Smooth muscle cell (in vitro differentiated cells): ENCODE measurements around the gene FAM222B. TPM values are rescaled to one million over a fixed set of nuclear protein-coding genes. Genes with fewer than 3 reads are reported as not detected.

Experiments used
- DNase-seq: peaks from one replicate; lab custom pipeline; 2025; ENCODE audit not compliant: unreplicated experiment; lab: John Stamatoyannopoulos, UW
- H2AFZ ChIP-seq: fragments of 200-600 bp; sonication (generic); 2 replicates; pipeline ENCODE4 v1.6.0; 2016; ENCODE audit warnings: antibody characterized with exemption, low read depth, mild to moderate bottlenecking
- H3F3A ChIP-seq: fragments of 200-600 bp; sonication (generic); 2 replicates; pipeline ENCODE4 v1.6.0; 2017; ENCODE audit warnings: antibody characterized with exemption, low read depth
- H3K27ac ChIP-seq: fragments of 200-600 bp; sonication (generic); 2 replicates; pipeline ENCODE4 v1.5.1; 2016; ENCODE audit warnings: low read depth, mild to moderate bottlenecking
- H3K27me3 ChIP-seq: fragments of 200-600 bp; sonication (generic); 2 replicates; pipeline ENCODE4 v1.6.1; 2016; ENCODE audit warnings: low read depth, mild to moderate bottlenecking
- H3K36me3 ChIP-seq: fragments of 200-600 bp; sonication (generic); 2 replicates; pipeline ENCODE4 v1.5.1; 2016; ENCODE audit warnings: low read depth
- H3K4me1 ChIP-seq: fragments of 200-600 bp; sonication (generic); 2 replicates; pipeline ENCODE4 v1.5.1; 2016; ENCODE audit warnings: low read depth
- H3K4me2 ChIP-seq: fragments of 200-600 bp; sonication (generic); 2 replicates; pipeline ENCODE4 v1.6.0; 2016; ENCODE audit warnings: mild to moderate bottlenecking
- H3K4me3 ChIP-seq: fragments of 200-600 bp; sonication (generic); 2 replicates; pipeline ENCODE4 v1.5.1; 2016; ENCODE audit warnings: mild to moderate bottlenecking
- H3K79me2 ChIP-seq: fragments of 200-600 bp; sonication (generic); 2 replicates; pipeline ENCODE4 v1.6.0; 2016; ENCODE audit warnings: low read depth, mild to moderate bottlenecking
- H3K9ac ChIP-seq: fragments of 200-600 bp; sonication (generic); 2 replicates; pipeline ENCODE4 v1.6.0; 2016; ENCODE audit warnings: low read depth
- H3K9me3 ChIP-seq: fragments of 200-600 bp; sonication (generic); replicated peaks from 2 replicates; pipeline ENCODE4 v1.5.1; 2016; ENCODE audit warnings: low read depth
- H4K20me1 ChIP-seq: fragments of 200-600 bp; sonication (generic); 2 replicates; pipeline ENCODE4 v1.6.0; 2016; ENCODE audit warnings: low read depth
- WGBS: methylation state at CpG from one replicate; pipeline ENCODE4 v1.1.7; 2016; ENCODE audit warnings: low lambda C conversion rate; 5-methylcytosine and 5-hydroxymethylcytosine counted together
- polyA plus RNA-seq: library from polyadenylated mRNA; unstranded; fragments of >200 nt; fragmentation: Nextera tagmentation; extraction: Ambion mirVana; gene quantifications from 2 replicates; pipeline ENCODE4 v1.2.1, GENCODE V29; 2016
- total RNA-seq: library from RNA; depleted of rRNA; stranded (reverse); fragments of >200 nt; gene quantifications from 2 replicates; pipeline ENCODE4 v1.2.3, GENCODE V29; 2014
- TF ChIP-seq, protein P1 (sequence below): fragments of 200-600 bp; sonication (generic); IDR thresholded peaks from 2 replicates; pipeline ENCODE4 v1.5.1; 2017; ENCODE audit warnings: borderline replicate concordance, mild to moderate bottlenecking, antibody characterized with exemption; ENCODE audit not compliant: insufficient read depth, poor library complexity, severe bottlenecking

Gene FAM222B
- total and polyA plus RNA-seq, 2 experiments from 2014 or later: 20.5 to 28.0 TPM

DNA sequence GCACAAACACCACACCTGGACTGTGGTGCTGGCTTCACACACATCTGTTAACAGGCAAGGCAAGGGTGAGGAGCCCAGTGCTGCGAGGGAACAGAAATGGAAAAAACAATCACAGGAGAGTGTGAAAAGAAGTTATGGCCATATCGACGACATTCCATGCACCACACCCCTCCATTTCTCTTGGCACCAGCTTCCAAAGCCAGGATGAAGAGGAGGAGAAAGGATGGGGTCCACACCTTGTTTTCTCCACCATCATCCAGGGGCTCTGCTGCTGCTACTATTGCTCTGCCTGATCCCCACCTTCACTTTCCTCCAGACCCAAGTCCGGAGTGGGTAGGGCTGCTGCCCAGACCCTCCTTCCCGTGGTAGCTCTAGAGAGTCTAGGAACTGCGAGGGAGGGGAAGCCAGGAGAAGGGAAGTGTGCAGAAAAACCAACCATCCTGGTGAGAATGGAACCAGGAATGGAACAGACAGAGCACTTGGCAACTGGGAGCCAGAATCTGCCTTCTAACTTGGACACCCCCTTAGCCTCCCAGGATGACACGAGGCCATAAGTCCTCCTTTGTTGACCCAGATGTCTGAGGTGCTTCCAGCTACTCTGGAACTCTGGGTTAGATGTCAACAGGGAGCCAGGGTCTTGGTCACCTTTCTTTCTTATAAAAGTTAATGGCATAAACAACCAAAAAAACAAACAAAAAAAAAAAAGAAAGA, 129.7 kb downstream of the FAM222B start:
- peak overlapping the region; percentile 81 for H3K27ac ChIP-seq
- no peak for DNase-seq

DNA sequence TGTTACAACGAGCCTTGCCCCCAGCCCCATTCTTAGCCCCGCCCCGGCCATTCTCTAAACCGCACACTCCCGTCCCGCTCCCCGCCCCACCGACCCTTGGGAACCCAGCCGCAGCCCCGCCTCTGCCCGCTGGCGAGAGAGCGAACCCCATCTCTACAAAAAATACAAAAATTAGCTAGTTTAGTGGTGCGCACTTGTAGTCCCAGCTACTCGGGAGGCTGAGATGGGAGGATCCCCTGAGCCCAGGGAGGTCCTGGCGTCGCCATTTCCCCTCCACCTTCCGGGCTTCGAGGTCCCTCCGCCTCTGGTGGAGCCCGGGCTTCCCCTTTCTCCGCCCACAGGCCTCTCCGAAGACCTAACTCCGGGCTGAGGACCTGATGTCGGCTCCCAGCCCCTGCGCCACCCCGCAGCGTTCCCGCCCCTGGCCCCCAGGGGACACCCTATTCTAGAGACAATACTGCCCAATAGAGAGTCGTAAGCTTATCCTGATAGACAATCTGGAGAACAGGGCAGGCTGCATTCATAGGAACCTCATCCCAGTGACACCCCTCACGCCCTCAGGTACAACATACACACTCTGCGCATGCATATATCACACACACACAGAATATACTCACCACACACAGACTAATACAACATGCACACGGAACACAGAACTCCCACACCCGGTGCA, 130.4 kb downstream of the FAM222B start:
- 18% methylated on average over 24 of the region's 34 CpGs for WGBS
- Histone ChIP-seq H3K4me2 (peak overlapping the region; percentile 96), H3K36me3 (no peaks in the 10 kb centered on the region), H2AFZ (no peak overlapping the region), H3F3A (peaks cover 29% of the 10 kb centered on the region), H4K20me1 (peaks cover 26% of the 10 kb centered on the region), H3K4me3 (peak overlapping the region; percentile 66), H3K9me3 (no peaks in the 10 kb centered on the region), H3K27me3 (no peaks in the 10 kb centered on the region), H3K4me1 (peaks cover 18% of the 10 kb centered on the region), H3K27ac (peak overlapping the region; percentile 81), H3K79me2 (peaks cover 17% of the 10 kb centered on the region), H3K9ac (peak overlapping the region; percentile 63)
- peak; percentile 35 for DNase-seq
- TF ChIP-seq, protein P1, sequence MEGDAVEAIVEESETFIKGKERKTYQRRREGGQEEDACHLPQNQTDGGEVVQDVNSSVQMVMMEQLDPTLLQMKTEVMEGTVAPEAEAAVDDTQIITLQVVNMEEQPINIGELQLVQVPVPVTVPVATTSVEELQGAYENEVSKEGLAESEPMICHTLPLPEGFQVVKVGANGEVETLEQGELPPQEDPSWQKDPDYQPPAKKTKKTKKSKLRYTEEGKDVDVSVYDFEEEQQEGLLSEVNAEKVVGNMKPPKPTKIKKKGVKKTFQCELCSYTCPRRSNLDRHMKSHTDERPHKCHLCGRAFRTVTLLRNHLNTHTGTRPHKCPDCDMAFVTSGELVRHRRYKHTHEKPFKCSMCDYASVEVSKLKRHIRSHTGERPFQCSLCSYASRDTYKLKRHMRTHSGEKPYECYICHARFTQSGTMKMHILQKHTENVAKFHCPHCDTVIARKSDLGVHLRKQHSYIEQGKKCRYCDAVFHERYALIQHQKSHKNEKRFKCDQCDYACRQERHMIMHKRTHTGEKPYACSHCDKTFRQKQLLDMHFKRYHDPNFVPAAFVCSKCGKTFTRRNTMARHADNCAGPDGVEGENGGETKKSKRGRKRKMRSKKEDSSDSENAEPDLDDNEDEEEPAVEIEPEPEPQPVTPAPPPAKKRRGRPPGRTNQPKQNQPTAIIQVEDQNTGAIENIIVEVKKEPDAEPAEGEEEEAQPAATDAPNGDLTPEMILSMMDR: no peak

More for the DNA sequence above, 129.7 kb downstream of the FAM222B start:
- H3K4me3 ChIP-seq: no peak overlapping the region
- TF ChIP-seq, protein P1: no peak
- H3K4me1 ChIP-seq: peaks cover 18% of the 10 kb centered on the region
- WGBS: 79% methylated on average over 7 of the region's 7 CpGs
- peaks cover 26% of the 10 kb centered on the region for H4K20me1 ChIP-seq
- H3K4me2 ChIP-seq: peak overlapping the region; percentile 96
- peaks cover 29% of the 10 kb centered on the region for H3F3A ChIP-seq
- H3K9me3 ChIP-seq: no peaks in the 10 kb centered on the region
- H2AFZ ChIP-seq: no peak overlapping the region
- peaks cover 20% of the 10 kb centered on the region for H3K79me2 ChIP-seq
- no peaks in the 10 kb centered on the region for H3K27me3 ChIP-seq
- no peak overlapping the region for H3K9ac ChIP-seq
- H3K36me3 ChIP-seq: no peaks in the 10 kb centered on the region

DNA sequence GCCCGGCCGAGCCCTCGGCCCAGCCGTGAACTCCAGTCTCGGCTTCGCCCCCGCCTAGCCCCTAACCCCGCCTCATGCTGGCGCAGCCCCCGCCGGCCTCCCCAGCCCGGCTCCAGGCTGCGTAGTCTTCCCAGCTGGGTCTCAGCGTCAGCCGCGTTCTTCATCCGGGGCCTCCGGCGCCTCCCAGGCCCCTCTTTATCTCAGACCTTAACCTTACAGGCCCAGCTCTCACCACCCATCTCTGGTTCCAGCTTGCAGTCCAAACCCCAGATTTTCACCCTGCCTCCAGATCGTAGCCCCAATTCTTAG, 130.9 kb downstream of the FAM222B start, which contains the start of gene PROCA1:
Gene PROCA1 (minus strand): TSS at position 166 of the 309 bp plus-strand sequence. CDS start 228 bp downstream, outside the sequence.
- TF ChIP-seq, protein P1: no peak
- no peak for DNase-seq

More for the DNA sequence above, 130.9 kb downstream of the FAM222B start, which contains the start of gene PROCA1:
- H3K9me3 ChIP-seq: no peaks in the 10 kb centered on the region
- H3F3A ChIP-seq: peaks cover 29% of the 10 kb centered on the region
- H3K4me3 ChIP-seq: peak within 1 kb of the TSS; percentile 66
- H3K9ac ChIP-seq: peak within 1 kb of the TSS; percentile 63
- peaks cover 18% of the 10 kb centered on the region for H3K4me1 ChIP-seq
- H3K79me2 ChIP-seq: peaks cover 12% of the 10 kb centered on the region
- H3K27ac ChIP-seq: peak within 1 kb of the TSS; percentile 81
- H4K20me1 ChIP-seq: peaks cover 23% of the 10 kb centered on the region
- WGBS: 0% methylated on average over 19 of the region's 20 CpGs
- no peaks in the 10 kb centered on the region for H3K27me3 ChIP-seq
- H3K36me3 ChIP-seq: no peaks in the 10 kb centered on the region
- H3K4me2 ChIP-seq: peak within 1 kb of the TSS; percentile 96
- no peak within 1 kb of the TSS for H2AFZ ChIP-seq
